WERI-Rb-1 (cell line): Measurements from ENCODE around the gene RBMS1.

ENCODE experiments used
- DNase-seq: peaks from one replicate; pipeline ENCODE4 v3.0.0-alpha.2; 2020
- H3K27ac ChIP-seq: fragments of 250-450 bp; sonication (Bioruptor Pico); 2 replicates; pipeline ENCODE4 v1.5.1; 2020; ENCODE audit warnings: mild to moderate bottlenecking, moderate library complexity
- H3K27me3 ChIP-seq: fragments of 250-450 bp; sonication (Bioruptor Pico); 2 replicates; pipeline ENCODE4 v1.5.1; 2021; ENCODE audit warnings: mild to moderate bottlenecking, low read depth, moderate library complexity; ENCODE audit not compliant: insufficient read depth, severe bottlenecking
- H3K36me3 ChIP-seq: fragments of 250-450 bp; sonication (Bioruptor Pico); 2 replicates; pipeline ENCODE4 v1.5.1; 2020; ENCODE audit warnings: mild to moderate bottlenecking, moderate library complexity
- H3K4me3 ChIP-seq: 2 replicates; pipeline ENCODE4 v1.5.1; 2011; ENCODE audit warnings: low read depth, mild to moderate bottlenecking, control low read depth, low read length
- H3K9me3 ChIP-seq: fragments of 250-450 bp; sonication (Bioruptor Pico); 2 replicates; pipeline ENCODE4 v1.5.1; 2021; ENCODE audit warnings: mild to moderate bottlenecking, moderate library complexity; ENCODE audit not compliant: severe bottlenecking
- CTCF ChIP-seq: IDR thresholded peaks from 2 replicates; pipeline ENCODE4 v1.5.1; 2011; ENCODE audit warnings: low read depth, mild to moderate bottlenecking, control low read depth, inconsistent platforms, low read length

RBMS1 gene

GRCh38 chr2:160332318-160332717 lies 161.3 kb downstream of the RBMS1 start:
- TF ChIP-seq CTCF, result no peak
- Histone ChIP-seq H3K9me3 (no peaks in the 10 kb centered on the region), H3K27ac (no peak overlapping the region), H3K27me3 (no peaks in the 10 kb centered on the region), H3K36me3 (no peaks in the 10 kb centered on the region), H3K4me3 (no peak overlapping the region)
- no peak for DNase-seq

GRCh38 chr2:160331258-160332025 lies 162.2 kb downstream of the RBMS1 start:
- TF ChIP-seq CTCF, result no peak
- Histone ChIP-seq H3K36me3 (no peaks in the 10 kb centered on the region), H3K4me3 (no peak overlapping the region), H3K9me3 (no peaks in the 10 kb centered on the region), H3K27me3 (no peaks in the 10 kb centered on the region), H3K27ac (no peak overlapping the region)
- DNase-seq, result no peak

DNA sequence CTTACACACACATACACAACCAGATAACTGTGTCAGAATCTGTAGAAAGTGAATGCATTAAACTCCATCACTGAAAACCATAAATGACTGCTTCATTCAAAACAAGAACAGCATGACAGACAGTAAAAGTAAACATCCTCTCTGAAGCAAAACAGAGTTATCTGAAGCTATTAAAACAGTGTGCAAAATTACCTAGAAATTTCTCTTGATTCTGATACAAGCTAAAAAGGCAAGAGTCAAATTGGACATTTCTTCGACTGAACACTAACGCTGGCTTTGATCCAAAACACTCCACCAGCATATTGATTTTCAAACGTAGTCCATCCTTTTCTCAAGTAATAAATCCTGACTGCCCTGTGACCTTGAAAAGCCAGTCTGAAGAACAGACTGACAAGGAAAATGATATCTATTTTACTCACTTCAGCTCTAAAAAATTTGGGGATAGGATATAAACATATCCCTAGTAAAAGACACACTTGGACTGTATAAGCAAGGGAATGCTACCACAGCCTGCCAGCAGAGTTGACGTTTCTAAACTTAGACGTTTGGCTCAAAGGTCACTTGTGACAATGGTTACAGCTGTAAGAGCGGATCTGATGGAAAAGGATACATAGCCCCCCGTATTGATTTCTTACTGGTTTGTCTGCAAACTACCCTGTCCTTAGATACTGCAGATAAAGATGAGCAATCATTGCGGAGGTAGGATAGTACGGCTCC lies 164.6 kb downstream of the RBMS1 start:
- no peak for TF ChIP-seq CTCF
- no peak for DNase-seq
- no peaks in the 10 kb centered on the region for H3K36me3 ChIP-seq
- H3K4me3 ChIP-seq, result no peak overlapping the region
- no peaks in the 10 kb centered on the region for H3K9me3 ChIP-seq
- no peaks in the 10 kb centered on the region for H3K27me3 ChIP-seq
- no peak overlapping the region for H3K27ac ChIP-seq

- Histone ChIP-seq H3K27me3 (no peaks in the 10 kb centered on the region), H3K4me3 (no peak overlapping the region), H3K27ac (no peak overlapping the region), H3K9me3 (no peaks in the 10 kb centered on the region), H3K36me3 (no peaks in the 10 kb centered on the region)
- no peak for DNase-seq
- no peak for TF ChIP-seq CTCF
These were observed 166.8 kb downstream of the RBMS1 start for GRCh38 chr2:160326786-160327185.

DNA sequence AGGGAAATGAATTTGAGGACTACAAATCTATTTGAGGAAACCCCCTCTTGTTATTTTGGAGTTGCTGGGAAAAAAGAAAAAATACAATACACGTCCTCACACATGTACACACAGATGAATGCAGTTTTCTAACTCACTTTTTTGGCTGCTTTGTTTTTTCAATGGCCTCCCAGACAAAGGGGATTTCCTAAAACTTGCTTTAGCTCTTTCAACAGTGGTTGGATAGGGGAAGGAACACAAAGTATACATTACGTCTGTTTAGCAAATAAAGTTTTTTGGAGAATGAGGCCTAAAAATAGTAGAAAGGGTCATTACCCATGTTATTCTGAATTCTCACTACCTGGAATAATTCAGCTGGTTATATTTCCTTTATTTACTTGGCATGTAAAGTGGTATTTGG lies 168.2 kb downstream of the RBMS1 start:
- Histone ChIP-seq H3K9me3 (no peaks in the 10 kb centered on the region), H3K27me3 (no peaks in the 10 kb centered on the region), H3K4me3 (no peak overlapping the region), H3K27ac (no peak overlapping the region), H3K36me3 (no peaks in the 10 kb centered on the region)
- TF ChIP-seq CTCF, result no peak
- DNase-seq, result no peak
